Measurements from ENCODE around the gene RERE.

Gene RERE

DNA sequence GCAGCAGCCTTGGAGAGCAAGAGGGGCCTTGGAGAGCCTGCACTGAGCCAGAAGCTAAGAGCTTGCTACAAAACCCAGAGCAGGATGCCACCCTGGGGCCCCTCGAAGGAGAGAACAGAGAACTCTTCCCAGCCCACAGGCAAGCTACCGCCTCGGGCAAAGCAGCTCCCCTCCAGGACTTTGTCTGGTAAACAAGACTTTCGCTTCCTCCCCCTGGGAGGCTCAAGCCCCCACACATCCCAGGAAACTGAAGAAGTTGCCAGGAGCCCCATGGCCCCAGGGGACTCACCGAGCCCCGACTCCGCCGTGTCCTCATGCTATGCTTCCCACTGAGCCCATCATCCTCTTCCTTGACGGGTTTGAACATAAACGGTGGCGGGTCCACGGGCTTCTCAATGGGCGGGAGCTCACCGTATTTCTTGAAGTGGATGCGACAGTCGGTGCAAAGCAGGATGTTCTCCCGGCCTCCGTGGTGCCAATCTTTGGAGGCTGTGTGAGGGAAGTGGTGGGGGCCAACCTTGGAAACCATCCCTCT is 453.6 kb downstream of the RERE start:
- H3K4me2 ChIP-seq (ENCODE audit: insufficient read depth, low read length): no peak overlapping the region
- no peak for ATAC-seq (ENCODE audit: insufficient read depth, low read depth)
- peaks cover 17% of the 10 kb centered on the region for H4K20me1 ChIP-seq (ENCODE audit: insufficient read depth, low read length)
- H3K9me3 ChIP-seq (ENCODE audit: insufficient read depth, low read length, severe bottlenecking): no peaks in the 10 kb centered on the region
- H2AFZ ChIP-seq (ENCODE audit: low read depth, low read length): no peak overlapping the region
- peaks cover 53% of the 10 kb centered on the region for H3K36me3 ChIP-seq (ENCODE audit: insufficient read depth, low read length)
- no peak for DNase-seq
- no peak for TF ChIP-seq EZH2 (IDR thresholded peaks at IDR 0.05; ENCODE audit: borderline replicate concordance, low read depth, low read length, severe bottlenecking)
- TF ChIP-seq, protein P1, sequence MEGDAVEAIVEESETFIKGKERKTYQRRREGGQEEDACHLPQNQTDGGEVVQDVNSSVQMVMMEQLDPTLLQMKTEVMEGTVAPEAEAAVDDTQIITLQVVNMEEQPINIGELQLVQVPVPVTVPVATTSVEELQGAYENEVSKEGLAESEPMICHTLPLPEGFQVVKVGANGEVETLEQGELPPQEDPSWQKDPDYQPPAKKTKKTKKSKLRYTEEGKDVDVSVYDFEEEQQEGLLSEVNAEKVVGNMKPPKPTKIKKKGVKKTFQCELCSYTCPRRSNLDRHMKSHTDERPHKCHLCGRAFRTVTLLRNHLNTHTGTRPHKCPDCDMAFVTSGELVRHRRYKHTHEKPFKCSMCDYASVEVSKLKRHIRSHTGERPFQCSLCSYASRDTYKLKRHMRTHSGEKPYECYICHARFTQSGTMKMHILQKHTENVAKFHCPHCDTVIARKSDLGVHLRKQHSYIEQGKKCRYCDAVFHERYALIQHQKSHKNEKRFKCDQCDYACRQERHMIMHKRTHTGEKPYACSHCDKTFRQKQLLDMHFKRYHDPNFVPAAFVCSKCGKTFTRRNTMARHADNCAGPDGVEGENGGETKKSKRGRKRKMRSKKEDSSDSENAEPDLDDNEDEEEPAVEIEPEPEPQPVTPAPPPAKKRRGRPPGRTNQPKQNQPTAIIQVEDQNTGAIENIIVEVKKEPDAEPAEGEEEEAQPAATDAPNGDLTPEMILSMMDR (IDR thresholded peaks at IDR 0.05; ENCODE audit: borderline replicate concordance, extremely low read depth, low read length, poor library complexity, severe bottlenecking): no peak
- H3K79me2 ChIP-seq (ENCODE audit: insufficient read depth, low read length): 0 out of 2 replicates have a peak, but pooled peaks cover 2% of the 10 kb centered on the region
- H3K27ac ChIP-seq (ENCODE audit: low read length): no peak overlapping the region
- no peak overlapping the region for H3K9ac ChIP-seq (ENCODE audit: low read depth, low read length)
- H3K4me3 ChIP-seq (ENCODE audit: low read depth in 1 of 2, low read length in 2 of 2): no peak overlapping the region
- no peaks in the 10 kb centered on the region for H3K4me1 ChIP-seq (ENCODE audit: insufficient read depth, low read length)
- no peaks in the 10 kb centered on the region for H3K27me3 ChIP-seq (ENCODE audit: insufficient read depth, low read length, poor library complexity)

DNA sequence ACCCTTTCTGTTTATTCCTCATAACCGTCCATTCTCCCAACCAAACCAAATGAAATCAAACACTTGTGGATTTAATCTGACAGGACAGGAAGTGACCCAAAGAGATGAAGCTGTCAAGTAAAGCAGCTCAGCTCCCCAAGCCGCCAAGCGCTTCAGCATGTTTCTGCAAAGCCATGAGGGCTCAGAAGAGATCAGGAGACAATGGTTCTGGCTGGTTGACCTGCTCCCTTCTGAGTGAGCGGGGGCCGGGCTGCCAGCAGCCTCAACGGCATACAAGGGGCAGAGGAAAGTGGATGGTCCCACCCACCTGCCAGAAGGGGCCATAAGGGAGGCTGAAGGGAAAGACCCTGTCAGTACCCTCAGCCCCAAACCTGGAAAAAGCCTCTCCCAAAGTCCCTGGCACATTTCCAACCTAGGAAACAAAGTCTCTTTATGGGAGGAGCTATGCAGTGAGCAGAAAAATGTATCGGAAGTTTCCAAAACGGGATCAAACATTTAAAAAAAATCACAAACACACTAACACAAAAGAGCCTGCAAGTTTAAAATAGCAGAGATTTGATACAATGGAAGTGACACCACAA is 454.2 kb downstream of the RERE start:
- no peak for DNase-seq
- H3K36me3 ChIP-seq (ENCODE audit: insufficient read depth, low read length): peaks cover 59% of the 10 kb centered on the region

DNA sequence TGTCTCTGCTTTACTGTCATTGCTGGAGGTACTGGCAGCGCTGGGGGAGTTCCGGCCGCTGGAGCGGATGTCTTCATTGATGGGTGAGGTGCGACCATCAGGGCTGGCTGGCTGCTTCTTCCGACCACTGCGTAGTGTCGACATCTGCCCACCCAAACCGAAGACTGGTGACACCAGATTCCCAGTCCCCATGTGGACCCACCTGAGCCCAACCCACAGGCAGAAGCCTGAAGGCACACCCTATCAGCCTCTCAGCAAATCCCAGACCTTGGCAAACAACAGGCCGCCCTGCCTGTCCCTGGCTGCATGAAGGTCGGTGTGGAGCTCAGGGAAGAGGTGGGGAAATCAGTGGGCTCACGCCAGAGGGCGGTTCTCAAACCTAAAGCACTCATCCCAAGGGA is 454.7 kb downstream of the RERE start:
- Histone ChIP-seq H4K20me1 (ENCODE audit: insufficient read depth, low read length) (peaks cover 16% of the 10 kb centered on the region), H3K4me3 (ENCODE audit: low read depth in 1 of 2, low read length in 2 of 2) (no peak overlapping the region), H3K27ac (ENCODE audit: low read length) (no peak overlapping the region), H3K9me3 (ENCODE audit: insufficient read depth, low read length, severe bottlenecking) (no peaks in the 10 kb centered on the region), H3K9ac (ENCODE audit: low read depth, low read length) (no peak overlapping the region), H3K36me3 (ENCODE audit: insufficient read depth, low read length) (peaks cover 65% of the 10 kb centered on the region), H3K79me2 (ENCODE audit: insufficient read depth, low read length) (0 out of 2 replicates have a peak, but pooled peaks cover 2% of the 10 kb centered on the region), H3K27me3 (ENCODE audit: insufficient read depth, low read length, poor library complexity) (no peaks in the 10 kb centered on the region), H3K4me2 (ENCODE audit: insufficient read depth, low read length) (no peak overlapping the region), H2AFZ (ENCODE audit: low read depth, low read length) (no peak overlapping the region), H3K4me1 (ENCODE audit: insufficient read depth, low read length) (no peaks in the 10 kb centered on the region)
- no peak for DNase-seq
- no peak for ATAC-seq (ENCODE audit: insufficient read depth, low read depth)
- TF ChIP-seq, protein P1 (IDR thresholded peaks at IDR 0.05; ENCODE audit: borderline replicate concordance, extremely low read depth, low read length, poor library complexity, severe bottlenecking): no peak
- no peak for TF ChIP-seq EZH2 (IDR thresholded peaks at IDR 0.05; ENCODE audit: borderline replicate concordance, low read depth, low read length, severe bottlenecking)

More for the DNA sequence above, 454.2 kb downstream of the RERE start:
- Histone ChIP-seq H3K9me3 (ENCODE audit: insufficient read depth, low read length, severe bottlenecking) (no peaks in the 10 kb centered on the region), H2AFZ (ENCODE audit: low read depth, low read length) (no peak overlapping the region), H3K4me1 (ENCODE audit: insufficient read depth, low read length) (no peaks in the 10 kb centered on the region), H4K20me1 (ENCODE audit: insufficient read depth, low read length) (peaks cover 17% of the 10 kb centered on the region), H3K27ac (ENCODE audit: low read length) (no peak overlapping the region), H3K4me3 (ENCODE audit: low read depth in 1 of 2, low read length in 2 of 2) (no peak overlapping the region), H3K4me2 (ENCODE audit: insufficient read depth, low read length) (no peak overlapping the region), H3K79me2 (ENCODE audit: insufficient read depth, low read length) (0 out of 2 replicates have a peak, but pooled peaks cover 2% of the 10 kb centered on the region), H3K9ac (ENCODE audit: low read depth, low read length) (no peak overlapping the region), H3K27me3 (ENCODE audit: insufficient read depth, low read length, poor library complexity) (no peaks in the 10 kb centered on the region)
- no peak for ATAC-seq (ENCODE audit: insufficient read depth, low read depth)
- no peak for TF ChIP-seq EZH2 (IDR thresholded peaks at IDR 0.05; ENCODE audit: borderline replicate concordance, low read depth, low read length, severe bottlenecking)
- TF ChIP-seq, protein P1 (IDR thresholded peaks at IDR 0.05; ENCODE audit: borderline replicate concordance, extremely low read depth, low read length, poor library complexity, severe bottlenecking): no peak
